Activated CD8-positive, alpha-beta memory T cell treated with anti-CD3 and anti-CD28 coated beads for 36 hours (primary cell): Measurements from ENCODE around the gene DUS1L. TPM values are rescaled to one million over a fixed set of nuclear protein-coding genes. Genes with fewer than 3 reads are reported as not detected.

Source experiments
- CTCF ChIA-PET: fragments of 350-600 bp; sonication (Branson Sonifier 250); formaldehyde crosslinking; loops from one replicate; lab custom pipeline; 2021; ENCODE audit warnings: antibody characterized with exemption; lab: Charles Lee
- POLR2A ChIA-PET: fragments of 350-600 bp; sonication (Branson Sonifier 250); formaldehyde crosslinking; loops from one replicate; lab custom pipeline; 2021; ENCODE audit warnings: antibody characterized with exemption; lab: Charles Lee
- total RNA-seq, 2 experiments: library from RNA; stranded (reverse); gene quantifications; one replicate each; pipeline ENCODE4 v1.2.3, GENCODE V29; 2021

The DUS1L gene
- total RNA-seq, 2 experiments from 2014 or later: 187 to 195 TPM

DNA sequence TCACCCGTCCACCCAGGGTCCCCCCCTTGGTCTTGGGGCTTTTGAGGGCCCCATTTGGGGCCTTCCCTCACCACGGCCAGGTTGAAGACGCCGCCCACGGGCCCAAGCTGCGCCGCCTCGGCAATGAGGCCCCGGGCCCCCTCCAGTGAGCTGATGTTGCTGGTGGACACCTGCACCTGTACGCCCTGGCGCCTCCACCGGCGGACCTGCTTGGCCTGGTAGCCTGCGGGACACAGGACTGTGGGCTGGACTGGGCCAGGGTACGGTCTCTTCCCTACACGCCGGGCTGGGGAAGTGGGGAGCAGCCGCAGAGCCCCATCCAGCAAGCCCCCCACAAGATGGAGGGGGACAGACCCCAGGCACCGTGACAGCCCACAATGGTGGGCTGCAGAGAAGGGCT lies 16.9 kb upstream of the DUS1L start:
- CTCF ChIA-PET: no interaction called here

DNA sequence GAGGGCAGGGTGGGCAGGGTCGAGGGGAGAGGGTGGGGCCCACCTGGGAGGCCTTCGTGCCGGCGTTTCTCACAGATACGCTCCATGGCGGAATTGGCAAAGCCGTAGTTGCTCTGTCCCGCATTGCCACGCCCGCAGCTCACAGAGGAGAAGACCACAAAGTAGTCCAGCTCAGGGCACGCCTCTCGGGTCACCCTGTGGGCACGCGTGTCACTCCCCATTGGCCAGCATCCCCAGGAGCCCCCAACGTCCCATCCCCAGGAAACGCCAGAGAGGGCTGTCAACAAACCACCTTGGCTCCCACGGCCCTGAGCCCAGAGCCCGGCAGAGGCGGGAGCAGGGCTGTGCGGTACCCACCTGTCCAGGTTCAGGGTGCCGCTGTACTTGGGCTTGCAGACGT lies 16.4 kb upstream of the DUS1L start:
- POLR2A ChIA-PET: no interaction called here
- CTCF ChIA-PET: no interaction called here

More for the DNA sequence above, 16.9 kb upstream of the DUS1L start:
- POLR2A ChIA-PET: interaction anchor here (1.2 kb wide), 1 partner anchor 14 kb away, joined by 3 read pairs; no protein-coding TSS in a partner anchor

DNA sequence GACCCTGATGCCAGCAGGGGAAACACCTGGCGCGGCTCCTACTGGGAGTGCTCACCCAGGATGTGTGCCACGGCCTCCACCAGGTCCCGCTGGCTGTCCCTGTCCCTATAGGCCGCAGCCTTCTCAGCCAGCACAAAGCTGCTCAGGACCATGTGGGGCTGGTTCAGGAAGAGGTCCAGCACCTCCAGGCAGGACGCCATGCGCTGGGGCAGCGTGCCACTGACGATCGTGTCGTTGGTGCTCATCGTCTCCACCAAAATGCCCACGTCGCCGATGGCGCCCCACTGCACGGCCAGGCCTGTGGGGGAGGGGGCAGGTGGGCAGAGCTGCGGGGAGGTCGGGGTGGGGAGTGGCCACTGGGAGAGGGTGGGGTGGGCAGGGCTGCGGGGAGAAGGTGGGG lies 15.9 kb upstream of the DUS1L start:
- POLR2A ChIA-PET: no interaction called here
- CTCF ChIA-PET: no interaction called here

DNA sequence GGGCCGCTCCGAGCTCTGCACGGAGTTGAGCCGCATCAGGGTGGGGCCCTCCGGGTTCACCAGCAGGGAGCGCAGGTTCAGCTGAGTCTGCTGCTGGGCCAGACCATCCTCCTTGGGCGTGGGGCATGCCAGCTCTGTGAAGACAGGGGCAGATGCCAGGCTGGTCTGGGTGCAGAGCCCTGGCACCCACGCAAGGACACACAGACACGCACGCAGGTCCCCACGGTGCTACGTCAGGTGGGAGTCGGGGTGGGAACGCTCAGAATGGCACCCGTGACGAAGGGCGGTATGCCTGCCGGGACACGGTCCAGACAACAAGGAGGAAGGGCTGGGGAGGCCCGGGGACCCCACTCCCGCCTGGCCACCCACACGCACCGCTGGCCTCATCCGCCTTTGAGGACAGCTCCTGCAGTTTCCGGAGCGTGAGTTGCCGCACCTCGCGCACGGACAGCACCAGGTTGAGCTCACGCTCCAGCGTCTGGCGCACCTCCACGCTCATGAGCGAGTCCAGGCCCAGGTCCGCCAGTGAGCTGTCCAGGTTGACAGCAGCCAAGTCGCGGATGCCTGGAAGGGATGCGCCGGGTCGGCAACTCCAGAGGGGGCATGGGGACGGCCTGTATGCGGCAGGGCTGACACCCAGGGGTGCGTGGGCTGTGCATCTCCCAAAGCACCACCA lies 15.3 kb upstream of the DUS1L start:
- ChIA-PET CTCF (no interaction called here), POLR2A (no interaction called here)

DNA sequence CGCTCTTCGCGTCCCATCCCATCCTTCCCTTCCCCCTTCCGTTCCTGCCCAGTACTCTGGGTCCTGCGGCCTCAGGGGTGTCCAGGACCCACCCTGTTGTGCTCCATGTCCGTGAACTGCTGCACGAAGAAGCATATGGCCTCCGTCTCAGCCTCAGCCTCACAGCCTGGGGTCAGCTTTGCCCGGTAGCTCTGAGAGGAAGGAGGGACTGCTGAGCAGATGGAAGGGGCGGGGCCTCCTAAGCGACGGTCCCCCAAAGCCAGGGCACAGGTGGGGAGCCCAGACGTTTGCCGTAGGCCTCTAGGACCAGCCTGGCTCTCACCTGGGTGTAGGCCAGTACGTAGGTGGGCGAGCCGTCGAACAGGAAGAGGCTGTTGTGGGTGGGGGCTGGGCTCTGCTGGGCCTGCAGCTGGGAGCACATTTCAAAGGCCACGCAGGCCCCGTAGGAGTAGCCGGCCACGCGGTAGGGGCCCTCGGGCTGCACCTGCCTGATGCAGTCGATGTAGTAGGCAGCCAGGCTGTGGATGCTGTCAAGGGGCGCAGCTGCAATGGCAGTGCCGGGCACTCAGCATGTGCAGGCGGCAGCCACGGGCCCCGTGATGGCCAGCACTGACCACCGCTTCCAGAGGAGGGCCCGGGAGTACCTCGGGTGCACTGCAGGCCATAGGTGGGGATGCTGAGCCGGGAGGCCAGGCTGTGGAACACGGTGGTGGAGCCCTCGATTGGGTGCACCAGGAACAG lies 14.6 kb upstream of the DUS1L start:
- POLR2A ChIA-PET: no interaction called here

DNA sequence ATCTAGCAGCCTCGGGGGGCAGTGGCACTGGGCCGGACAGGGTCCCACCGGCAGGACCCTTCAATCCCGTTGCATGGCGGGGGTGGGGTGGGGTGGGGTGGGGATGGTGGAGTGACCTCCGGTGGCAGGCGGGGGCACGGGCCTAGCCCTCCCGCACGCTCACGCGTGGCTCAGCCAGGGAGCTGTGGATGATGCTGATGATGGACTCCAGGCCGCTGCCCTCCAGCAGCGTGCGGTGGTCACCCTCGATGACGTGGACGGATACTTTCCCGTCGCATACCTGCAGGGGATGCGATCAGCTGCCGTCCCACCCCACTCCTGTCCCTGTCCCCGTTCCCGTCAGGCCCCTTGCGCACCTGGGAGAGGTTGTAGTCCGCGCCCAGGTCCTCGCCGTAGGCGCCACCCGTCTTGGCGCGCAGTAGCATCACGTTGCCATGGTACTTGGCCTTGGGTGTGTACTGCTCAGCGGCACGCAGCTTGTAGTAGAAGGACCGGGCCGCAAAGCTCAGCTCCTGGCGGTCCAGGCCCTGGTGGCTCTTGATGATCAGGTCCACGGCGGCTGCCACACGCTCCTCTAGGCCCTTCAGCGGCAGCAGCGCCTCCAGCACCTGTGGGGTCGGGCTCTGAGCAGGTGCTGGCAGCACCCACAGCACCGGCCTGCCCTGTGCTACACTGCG lies 13.5 kb upstream of the DUS1L start:
- ChIA-PET CTCF (interaction anchor here (0.7 to 0.8 kb wide), 2 partner anchors 19 to 49 kb away, joined by 3 to 4 read pairs; no protein-coding TSS in a partner anchor), POLR2A (interaction anchor here (0.6 kb wide), 2 partner anchors 26 to 396 kb away, joined by 3 to 5 read pairs; partner anchors contain the start of genes ARL16 and HGS)

More for the DNA sequence above, 14.6 kb upstream of the DUS1L start:
- CTCF ChIA-PET: no interaction called here

DNA sequence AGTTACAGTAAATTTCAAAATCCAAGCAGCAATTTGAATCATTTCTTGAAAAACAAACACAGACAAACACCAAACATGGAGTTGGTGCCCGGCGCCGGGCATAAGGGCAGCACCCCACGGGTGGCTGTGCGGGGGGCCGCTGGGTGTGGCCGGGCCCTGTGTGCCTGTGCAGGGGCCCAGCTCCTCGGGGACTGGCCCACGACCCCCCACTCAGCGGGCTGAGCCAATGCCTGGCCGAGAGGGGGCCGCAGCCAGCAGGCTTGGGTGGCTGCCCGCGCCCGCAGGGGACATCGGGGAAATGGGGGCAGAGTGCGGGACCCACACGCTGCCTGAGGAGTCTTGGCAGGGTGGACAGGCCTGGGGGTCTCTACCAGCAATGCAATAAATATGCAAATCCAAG lies 12.8 kb upstream of the DUS1L start:
- ChIA-PET POLR2A (interaction anchor here (0.6 kb wide), 2 partner anchors 27 to 395 kb away, joined by 3 to 5 read pairs; partner anchors contain the start of genes ARL16 and HGS), CTCF (interaction anchor here (0.6 to 0.8 kb wide), 3 partner anchors 19 to 134 kb away, joined by 3 to 4 read pairs (median 3); partner anchors contain the start of gene CCDC57)

DNA sequence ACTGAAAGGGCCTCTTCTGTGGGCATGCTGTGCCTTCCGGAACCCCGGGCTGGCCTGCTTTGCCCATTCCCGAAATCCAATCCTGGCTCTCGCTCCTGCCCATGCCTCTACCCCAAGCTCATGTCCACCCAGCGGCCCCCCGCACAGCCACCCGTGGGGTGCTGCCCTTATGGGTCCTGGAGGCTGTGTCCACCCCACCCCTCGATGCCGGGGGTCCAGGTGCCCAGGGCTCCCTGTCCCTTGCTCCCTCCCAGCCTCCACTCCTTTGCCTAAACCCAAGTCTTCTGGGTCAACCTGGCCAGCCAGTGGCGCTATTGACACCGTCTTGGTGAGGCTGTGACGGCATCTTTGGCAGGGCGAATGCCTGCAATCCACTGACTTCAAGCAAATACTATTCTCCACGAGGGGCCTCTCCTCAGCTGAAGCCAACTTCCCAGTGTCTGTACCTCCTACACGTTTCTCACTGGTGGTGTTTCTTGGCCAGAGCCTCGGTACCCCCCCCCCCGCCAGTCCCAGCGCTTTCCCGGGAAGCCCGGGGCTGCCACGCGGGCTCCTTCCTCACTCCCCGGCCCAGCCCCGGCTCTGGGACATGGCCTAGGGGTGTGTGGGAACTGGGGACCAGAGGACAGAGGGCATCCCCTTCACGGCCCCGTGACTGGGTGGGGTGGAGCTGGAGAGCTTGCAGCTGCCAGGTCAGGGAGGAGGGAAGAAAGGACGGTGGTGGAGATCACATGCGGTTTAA lies 12.2 kb upstream of the DUS1L start:
- ChIA-PET POLR2A (no interaction called here), CTCF (interaction anchor here (0.6 kb wide), 1 partner anchor 135 kb away, joined by 3 read pairs; the partner anchor contains the start of gene CCDC57)

DNA sequence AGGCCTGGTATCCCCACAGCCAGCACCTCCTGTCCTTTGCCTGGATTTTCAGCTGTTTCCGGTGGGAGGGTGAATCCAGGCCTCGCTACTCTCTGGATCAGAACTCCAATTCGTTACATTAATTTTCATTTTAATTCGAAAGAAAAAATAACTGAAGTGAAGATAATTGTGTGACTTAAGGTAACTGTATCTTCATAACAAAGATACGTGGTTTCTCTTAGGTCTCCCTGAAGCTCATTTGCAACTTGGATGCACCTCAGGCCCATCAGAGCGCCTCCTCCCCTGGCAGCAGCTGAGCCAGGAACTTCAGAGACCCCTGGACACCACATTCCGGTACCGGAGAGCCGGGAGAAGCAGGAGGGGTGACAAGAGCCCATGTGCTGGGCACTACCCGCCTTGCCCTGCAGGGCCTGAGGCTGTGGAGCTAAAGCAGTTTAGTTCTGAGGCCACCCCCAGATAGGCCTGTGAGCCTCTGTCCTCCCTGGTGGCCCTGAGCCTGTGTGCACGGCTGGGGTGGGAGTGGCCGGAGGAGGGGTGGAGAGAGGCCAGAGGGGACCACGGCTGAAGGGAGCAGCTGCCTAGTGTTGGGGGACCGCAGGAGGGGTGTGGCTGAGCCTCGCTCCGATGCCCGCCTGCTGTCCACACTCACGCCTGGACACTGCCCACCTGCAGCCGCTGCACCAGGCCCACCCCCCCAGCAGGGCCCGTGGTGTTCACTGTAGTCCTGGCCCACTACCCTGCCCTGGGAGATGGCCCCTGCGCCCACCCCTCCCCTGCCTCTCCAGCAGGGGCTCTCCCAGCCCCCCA lies 11.4 kb upstream of the DUS1L start:
- POLR2A ChIA-PET: no interaction called here
- CTCF ChIA-PET: no interaction called here

DNA sequence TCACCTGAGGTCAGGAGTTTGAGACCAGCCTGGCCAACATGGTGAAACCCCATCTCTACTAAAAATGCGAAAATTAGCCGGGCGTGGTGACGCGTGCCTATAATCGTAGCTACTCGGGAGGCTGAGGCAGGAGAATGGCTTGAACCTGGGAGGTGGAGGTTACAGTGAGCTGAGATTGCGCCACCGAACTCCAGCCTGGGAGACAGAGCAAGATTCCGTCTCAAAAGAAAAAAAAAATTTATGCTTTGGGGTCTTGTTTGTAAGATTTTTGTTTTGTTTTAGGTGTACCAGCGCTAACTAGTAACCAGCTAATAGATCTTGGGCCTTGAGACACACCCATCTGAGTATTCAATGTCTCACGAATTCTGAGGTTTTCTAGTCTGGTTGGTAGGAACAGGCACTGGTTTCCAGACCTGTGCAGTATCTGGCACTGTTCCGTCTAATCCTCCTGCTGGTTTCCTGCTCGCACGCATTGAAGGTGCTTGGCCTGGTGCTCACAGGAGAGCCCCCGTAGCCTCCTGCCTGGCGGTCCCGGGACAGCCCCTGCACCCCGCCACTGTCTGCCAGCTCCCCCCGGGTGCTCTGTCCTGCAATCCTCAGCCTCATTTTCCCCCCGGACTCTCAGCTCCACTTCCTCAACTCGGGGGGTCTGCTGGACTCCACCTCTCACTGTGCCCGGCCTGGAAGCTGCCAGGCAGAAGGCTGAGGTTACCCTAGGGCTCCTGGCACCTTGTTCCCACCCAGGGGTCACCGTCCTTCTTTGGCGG lies 10.6 kb upstream of the DUS1L start:
- POLR2A ChIA-PET: no interaction called here
- CTCF ChIA-PET: no interaction called here

DNA sequence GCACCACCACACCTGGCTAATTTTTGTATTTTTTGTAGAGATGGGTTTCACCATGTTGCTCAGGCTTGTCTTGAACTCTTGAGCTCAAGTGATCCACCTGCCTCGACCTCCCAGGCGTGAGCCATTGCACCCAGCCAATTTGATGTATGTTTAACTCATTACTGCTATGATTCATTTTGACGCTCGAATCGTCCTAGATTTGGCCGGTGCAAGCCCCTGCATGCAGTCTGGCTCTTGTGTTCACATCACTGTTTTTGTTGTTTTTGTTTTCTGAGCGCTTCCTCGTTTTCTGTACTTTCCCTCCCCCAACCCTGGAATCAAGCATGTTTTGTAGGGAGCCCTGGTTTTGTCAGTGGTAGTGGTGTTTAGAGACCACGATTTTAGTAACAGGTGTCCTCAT lies 7.8 kb upstream of the DUS1L start:
- ChIA-PET CTCF (no interaction called here), POLR2A (no interaction called here)

DNA sequence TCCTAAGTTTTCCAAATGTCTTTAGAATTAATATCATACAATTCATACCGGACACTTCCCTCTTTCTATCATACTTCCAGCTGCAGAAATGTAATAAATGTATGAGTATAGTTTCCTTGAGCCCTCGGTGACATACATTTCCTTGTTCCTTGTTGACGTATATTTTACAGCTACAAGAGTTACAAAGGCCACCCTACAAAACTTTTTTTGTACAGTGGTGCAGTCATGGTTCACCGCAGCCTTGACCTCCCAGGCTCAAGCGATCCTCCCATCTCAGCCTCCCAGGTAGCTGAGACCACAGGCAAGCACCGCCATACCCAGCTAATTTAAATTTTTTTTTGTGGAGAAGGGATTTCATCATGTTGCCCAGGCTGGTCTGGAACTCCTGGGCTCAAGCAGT lies 7.2 kb upstream of the DUS1L start:
- POLR2A ChIA-PET: no interaction called here

DNA sequence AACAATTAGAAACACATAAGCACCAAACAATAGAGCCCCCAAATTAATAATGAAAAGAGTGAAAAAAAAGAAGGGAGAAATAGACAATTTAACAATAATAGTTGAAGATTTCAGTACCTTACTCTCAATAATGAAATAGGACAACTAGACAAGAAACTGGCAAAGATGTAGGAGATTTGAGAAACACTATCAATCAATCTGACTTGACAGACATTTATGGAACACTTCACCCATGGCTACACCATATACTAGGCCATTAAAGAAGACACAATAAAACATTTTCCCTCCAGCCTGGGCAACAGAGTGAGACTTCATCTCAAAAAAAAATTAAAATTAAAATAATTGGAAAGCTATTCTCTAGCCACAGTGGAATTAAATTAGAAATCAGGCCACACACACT lies 5.0 kb upstream of the DUS1L start:
- POLR2A ChIA-PET: no interaction called here
- CTCF ChIA-PET: no interaction called here

More for the DNA sequence above, 7.2 kb upstream of the DUS1L start:
- CTCF ChIA-PET: no interaction called here

DNA sequence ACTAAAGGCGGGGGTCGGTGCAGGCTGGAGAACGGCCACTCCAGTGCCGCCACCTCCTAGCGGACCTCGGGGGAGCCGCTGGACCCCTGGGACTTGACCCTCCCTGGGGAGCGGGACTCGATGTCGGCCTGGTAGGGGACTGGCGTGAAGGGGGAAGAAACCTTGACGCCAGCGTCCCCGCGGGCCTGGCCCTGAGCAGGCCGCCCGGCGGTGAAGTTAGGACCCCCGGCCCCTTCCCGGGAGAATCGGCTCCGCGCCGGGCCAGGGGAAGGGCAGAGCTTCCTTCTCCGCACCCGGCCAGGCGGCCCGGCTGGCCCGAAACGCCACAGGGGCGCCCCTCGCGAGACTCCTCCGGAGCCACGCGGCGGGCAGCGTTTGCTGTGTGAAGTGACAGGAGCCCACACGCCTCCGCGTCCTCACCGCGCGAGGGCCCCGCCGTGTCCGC lies 389 bp downstream of the DUS1L start:
- ChIA-PET CTCF (interaction anchor here (0.7 to 2.1 kb wide), 3 partner anchors 14 to 106 kb away, joined by 3 to 5 read pairs (median 3); partner anchors contain the start of genes DCXR, GPS1 and RFNG), POLR2A (interaction anchor here (0.8 kb wide), 1 partner anchor 33 kb away, joined by 3 read pairs; the partner anchor contains the start of gene FASN)

DNA sequence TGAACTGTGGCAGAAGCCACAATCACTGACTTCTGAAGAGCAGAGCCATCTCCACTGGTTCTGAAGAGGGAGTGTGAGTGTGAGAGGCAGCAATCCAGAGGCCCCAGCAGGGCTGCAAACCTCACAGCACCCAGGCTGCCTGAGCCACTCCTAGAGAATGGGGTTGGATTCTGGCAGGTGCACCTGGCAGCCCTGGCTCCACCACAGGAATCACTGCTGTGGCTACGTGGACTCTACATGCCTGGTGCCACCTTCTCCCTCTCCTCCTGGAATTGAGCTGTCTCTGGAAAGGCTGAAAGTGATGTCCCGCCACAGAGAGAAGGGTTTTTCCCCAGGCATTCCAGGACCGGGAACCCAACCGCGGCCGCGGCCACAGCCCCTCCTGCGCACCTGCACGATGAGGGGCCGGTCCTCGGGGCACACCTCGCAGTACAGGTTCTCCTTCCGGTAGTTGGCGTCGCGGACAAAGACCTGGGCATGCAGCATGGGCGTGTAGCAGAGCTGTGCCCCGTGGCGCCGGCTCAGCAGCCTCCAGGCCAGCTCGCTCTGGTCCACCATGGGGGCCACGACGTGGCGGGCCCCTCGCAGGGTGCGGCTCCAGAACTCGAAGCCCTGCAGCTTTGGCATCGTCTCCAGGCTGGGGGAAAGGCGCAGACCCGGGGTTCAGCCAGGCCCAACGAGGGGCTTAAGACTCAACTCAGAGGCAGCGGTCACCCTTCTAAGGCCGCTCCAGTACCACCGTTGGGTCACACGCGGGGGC lies 991 bp downstream of the DUS1L start:
- POLR2A ChIA-PET: interaction anchor here (0.8 kb wide), 1 partner anchor 34 kb away, joined by 3 read pairs; the partner anchor contains the start of gene FASN
- CTCF ChIA-PET: interaction anchor here (0.9 to 2.1 kb wide), 2 partner anchors 13 to 27 kb away, joined by 3 to 5 read pairs; partner anchors contain the start of genes DCXR, GPS1 and RFNG
